Calu3 (cell line): ENCODE measurements around the gene IGF1R. TPM values are rescaled to one million over a fixed set of nuclear protein-coding genes. Genes with fewer than 3 reads are reported as not detected.

Experiments
- BruUV-seq: library from RNA; stranded (reverse); fragments of 400-500 nt; replicated peaks from 2 replicates; lab custom pipeline; 2021; lab: Mats Ljungman, UMichigan
- CTCF ChIA-PET: fragments of 300-600 bp; sonication (Branson Sonifier 250); formaldehyde crosslinking; loops from one replicate; lab custom pipeline; 2022; ENCODE audit warnings: antibody characterized with exemption; lab: Charles Lee
- DNase-seq: peaks from one replicate; pipeline ENCODE4 v3.0.0; 2022
- H3K27ac Mint-ChIP-seq: one replicate; pipeline ENCODE4 v1.8.0; 2022; ENCODE audit warnings: mixed read lengths; ENCODE audit not compliant: unreplicated experiment
- H3K27me3 Mint-ChIP-seq: one replicate; pipeline ENCODE4 v1.8.0; 2022; ENCODE audit warnings: mixed read lengths; ENCODE audit not compliant: unreplicated experiment
- H3K36me3 Mint-ChIP-seq: one replicate; pipeline ENCODE4 v1.8.0; 2022; ENCODE audit warnings: mild to moderate bottlenecking, moderate library complexity, mixed read lengths; ENCODE audit not compliant: insufficient read depth, unreplicated experiment
- H3K4me1 Mint-ChIP-seq: one replicate; pipeline ENCODE4 v1.8.0; 2022; ENCODE audit warnings: mild to moderate bottlenecking, low read depth, mixed read lengths; ENCODE audit not compliant: unreplicated experiment
- H3K4me3 Mint-ChIP-seq: one replicate; pipeline ENCODE4 v1.8.0; 2022; ENCODE audit warnings: mild to moderate bottlenecking, low read depth, moderate library complexity, mixed read lengths; ENCODE audit not compliant: unreplicated experiment
- H3K9me3 Mint-ChIP-seq: one replicate; pipeline ENCODE4 v1.8.0; 2022; ENCODE audit warnings: low read depth, mixed read lengths; ENCODE audit not compliant: unreplicated experiment
- intact Hi-C: fragments of 100-400 bp; cut with micrococcal nuclease; formaldehyde crosslinking; loops from one replicate; pipeline ENCODE4 v1.10.0; 2022; ENCODE audit not compliant: unreplicated experiment
- total RNA-seq: library from RNA; stranded (reverse); gene quantifications from 2 replicates; pipeline ENCODE4 v1.2.3, GENCODE V29; 2022
- TF ChIP-seq, protein P1 (sequence below): fragments of 200-600 bp; IDR thresholded peaks from one replicate; pipeline ENCODE4 v1.8.0; 2022; ENCODE audit warnings: antibody characterized with exemption; ENCODE audit not compliant: unreplicated experiment

IGF1R gene
- total RNA-seq, 1 experiment from 2014 or later, result 73.9 TPM

DNA sequence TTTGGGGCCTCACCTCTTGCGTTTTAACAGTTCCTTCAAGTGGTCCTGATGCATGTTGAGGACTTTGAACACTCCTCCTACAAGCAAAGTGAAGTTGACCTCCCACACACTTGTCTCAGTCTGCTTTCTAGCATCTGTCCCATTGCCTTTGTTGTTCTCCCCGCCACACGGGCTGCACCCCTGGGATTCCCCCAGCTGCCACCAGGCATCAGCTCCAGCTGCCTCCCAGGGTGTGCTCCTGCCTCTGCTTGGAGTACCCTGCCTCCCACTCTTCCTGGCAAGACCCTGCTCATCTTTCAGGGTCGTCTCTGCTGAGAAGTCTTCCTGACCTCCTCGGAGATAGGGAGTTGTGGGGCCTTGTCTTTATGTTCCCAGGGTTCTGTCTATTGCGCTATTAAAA, 52.2 kb downstream of the IGF1R start:
- intact Hi-C loops, result no loop called here
- no peaks in the 10 kb centered on the region for H3K9me3 Mint-ChIP-seq
- no peak overlapping the region for H3K4me3 Mint-ChIP-seq
- TF ChIP-seq, protein P1, sequence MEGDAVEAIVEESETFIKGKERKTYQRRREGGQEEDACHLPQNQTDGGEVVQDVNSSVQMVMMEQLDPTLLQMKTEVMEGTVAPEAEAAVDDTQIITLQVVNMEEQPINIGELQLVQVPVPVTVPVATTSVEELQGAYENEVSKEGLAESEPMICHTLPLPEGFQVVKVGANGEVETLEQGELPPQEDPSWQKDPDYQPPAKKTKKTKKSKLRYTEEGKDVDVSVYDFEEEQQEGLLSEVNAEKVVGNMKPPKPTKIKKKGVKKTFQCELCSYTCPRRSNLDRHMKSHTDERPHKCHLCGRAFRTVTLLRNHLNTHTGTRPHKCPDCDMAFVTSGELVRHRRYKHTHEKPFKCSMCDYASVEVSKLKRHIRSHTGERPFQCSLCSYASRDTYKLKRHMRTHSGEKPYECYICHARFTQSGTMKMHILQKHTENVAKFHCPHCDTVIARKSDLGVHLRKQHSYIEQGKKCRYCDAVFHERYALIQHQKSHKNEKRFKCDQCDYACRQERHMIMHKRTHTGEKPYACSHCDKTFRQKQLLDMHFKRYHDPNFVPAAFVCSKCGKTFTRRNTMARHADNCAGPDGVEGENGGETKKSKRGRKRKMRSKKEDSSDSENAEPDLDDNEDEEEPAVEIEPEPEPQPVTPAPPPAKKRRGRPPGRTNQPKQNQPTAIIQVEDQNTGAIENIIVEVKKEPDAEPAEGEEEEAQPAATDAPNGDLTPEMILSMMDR, result no peak
- no peaks in the 10 kb centered on the region for H3K36me3 Mint-ChIP-seq
- H3K27ac Mint-ChIP-seq, result no peak overlapping the region
- BruUV-seq, result no TSS peak
- no peaks in the 10 kb centered on the region for H3K27me3 Mint-ChIP-seq
- CTCF ChIA-PET, result no interaction called here
- peaks cover 34% of the 10 kb centered on the region for H3K4me1 Mint-ChIP-seq
- no peak for DNase-seq

GRCh38 chr15:98703126-98703685, 54.9 kb downstream of the IGF1R start:
- intact Hi-C loops, result no loop called here
- H3K4me1 Mint-ChIP-seq, result peaks cover 18% of the 10 kb centered on the region
- no peaks in the 10 kb centered on the region for H3K9me3 Mint-ChIP-seq
- H3K27me3 Mint-ChIP-seq, result no peaks in the 10 kb centered on the region
- no peak overlapping the region for H3K27ac Mint-ChIP-seq
- CTCF ChIA-PET, result no interaction called here
- DNase-seq, result no peak
- H3K36me3 Mint-ChIP-seq, result no peaks in the 10 kb centered on the region
- no peak overlapping the region for H3K4me3 Mint-ChIP-seq
- no TSS peak for BruUV-seq
- TF ChIP-seq, protein P1, result no peak

DNA sequence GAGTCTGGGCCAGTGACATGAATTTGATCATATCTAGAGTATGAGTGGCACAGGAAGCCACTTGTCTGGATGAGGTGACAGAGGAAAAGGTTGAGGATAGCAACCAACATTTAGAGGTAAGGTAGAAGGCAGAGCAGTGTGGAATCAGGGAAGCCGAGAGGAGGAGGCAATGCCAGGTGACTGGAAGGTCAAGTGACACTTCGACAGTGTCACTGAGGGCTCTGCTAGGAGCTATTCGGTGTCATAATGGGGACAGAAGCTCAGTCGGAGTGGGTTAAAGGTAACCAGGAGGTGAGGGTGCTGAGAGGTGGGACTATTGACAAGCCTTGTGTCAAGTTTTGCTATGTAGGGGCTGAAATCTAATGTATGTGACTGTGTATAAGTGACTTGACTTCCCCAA, 56.7 kb downstream of the IGF1R start:
- H3K27ac Mint-ChIP-seq, result no peak overlapping the region
- CTCF ChIA-PET, result no interaction called here
- no peaks in the 10 kb centered on the region for H3K27me3 Mint-ChIP-seq
- BruUV-seq, result no TSS peak
- TF ChIP-seq, protein P1, result no peak
- no peaks in the 10 kb centered on the region for H3K9me3 Mint-ChIP-seq
- no peak overlapping the region for H3K4me3 Mint-ChIP-seq
- no peak for DNase-seq
- peaks cover 20% of the 10 kb centered on the region for H3K4me1 Mint-ChIP-seq
- no peaks in the 10 kb centered on the region for H3K36me3 Mint-ChIP-seq
- intact Hi-C loops, result no loop called here

DNA sequence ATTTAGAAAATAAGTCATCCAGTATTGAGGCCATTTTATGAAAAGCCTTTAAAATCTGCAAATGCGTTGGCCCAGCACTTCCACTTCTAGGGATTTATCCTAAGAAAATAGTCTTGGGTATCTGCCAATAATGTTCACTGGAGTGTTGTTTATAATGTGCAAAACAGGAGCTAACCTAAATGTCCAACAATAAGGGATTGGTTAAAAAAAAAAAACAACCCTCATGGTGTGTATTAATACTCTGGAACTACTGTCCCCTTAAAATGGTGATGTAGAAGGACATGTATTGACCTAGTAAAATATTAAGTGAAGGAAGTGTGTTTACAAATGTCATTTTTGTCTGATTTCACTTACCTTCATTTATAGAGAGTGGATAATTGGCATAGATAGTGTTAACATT, 58.0 kb downstream of the IGF1R start:
- no peaks in the 10 kb centered on the region for H3K27me3 Mint-ChIP-seq
- peaks cover 2% of the 10 kb centered on the region for H3K9me3 Mint-ChIP-seq
- H3K36me3 Mint-ChIP-seq, result peaks cover under 1% of the 10 kb centered on the region
- CTCF ChIA-PET, result no interaction called here
- no peak for DNase-seq
- intact Hi-C loops, result no loop called here
- no peak overlapping the region for H3K4me3 Mint-ChIP-seq
- no TSS peak for BruUV-seq
- TF ChIP-seq, protein P1, result no peak
- H3K4me1 Mint-ChIP-seq, result peaks cover 22% of the 10 kb centered on the region
- no peak overlapping the region for H3K27ac Mint-ChIP-seq
